TTC549 (cell line): ENCODE data around the gene ZNF394.

Experiments
- FAIRE-seq: peaks from 2 replicates; lab custom pipeline; 2012; peaks lifted over from hg19 to GRCh38; lab: Jason Lieb, UNC

Gene ZNF394

GRCh38 chr7:99449326-99449725 lies 50.8 kb downstream of the ZNF394 start:
- no peak for FAIRE-seq

- FAIRE-seq = no peak
These were observed 51.2 kb downstream of the ZNF394 start for GRCh38 chr7:99448855-99449254.

- no peak for FAIRE-seq
These were observed 52.1 kb downstream of the ZNF394 start for GRCh38 chr7:99447943-99448342.

GRCh38 chr7:99446096-99446495 lies 54.0 kb downstream of the ZNF394 start:
- FAIRE-seq = no peak
